ENCODE data around the gene SLC25A47.

Gene SLC25A47

GRCh38 chr14:100350276-100350926 is 27.3 kb downstream of the SLC25A47 start:
- DNase-seq: no peak

GRCh38 chr14:100350986-100351385 is 27.8 kb downstream of the SLC25A47 start:
- no peak for DNase-seq

- no peak for DNase-seq
These were observed 35.3 kb downstream of the SLC25A47 start for GRCh38 chr14:100358396-100358795.

GRCh38 chr14:100359111-100359510 is 36.0 kb downstream of the SLC25A47 start:
- no peak for DNase-seq

- DNase-seq: no peak
These were observed 36.7 kb downstream of the SLC25A47 start for GRCh38 chr14:100359881-100360280.

GRCh38 chr14:100361626-100362025 is 38.5 kb downstream of the SLC25A47 start:
- no peak for DNase-seq

GRCh38 chr14:100362311-100362927 is 39.3 kb downstream of the SLC25A47 start:
- DNase-seq: no peak

- DNase-seq: no peak
These were observed 39.9 kb downstream of the SLC25A47 start for GRCh38 chr14:100363053-100363452.

- no peak for DNase-seq
These were observed 41.3 kb downstream of the SLC25A47 start for GRCh38 chr14:100364403-100364802.

- DNase-seq: no peak
These were observed 42.6 kb downstream of the SLC25A47 start for GRCh38 chr14:100365741-100366140.

GRCh38 chr14:100369019-100369418 is 45.9 kb downstream of the SLC25A47 start:
- DNase-seq: no peak

GRCh38 chr14:100370003-100370402 is 46.9 kb downstream of the SLC25A47 start:
- DNase-seq: no peak

- no peak for DNase-seq
These were observed 48.6 kb downstream of the SLC25A47 start for GRCh38 chr14:100371773-100372172.

- no peak for DNase-seq
These were observed 49.4 kb downstream of the SLC25A47 start for GRCh38 chr14:100372357-100373048.

- no peak for DNase-seq
These were observed 51.1 kb downstream of the SLC25A47 start for GRCh38 chr14:100374270-100374669.

GRCh38 chr14:100374876-100375265 is 51.7 kb downstream of the SLC25A47 start:
- no peak for DNase-seq

- DNase-seq: no peak
These were observed 52.3 kb downstream of the SLC25A47 start for GRCh38 chr14:100375266-100375962.

GRCh38 chr14:100375963-100376735 is 53.0 kb downstream of the SLC25A47 start, which contains the start of gene WDR25:
Gene WDR25 (plus strand): TSS chr14:100376485.
- DNase-seq: peak; percentile 93

GRCh38 chr14:100376751-100377171 is 53.6 kb downstream of the SLC25A47 start:
- DNase-seq: peak; percentile 39
